PC-9 (cell line): Measurements from ENCODE around the gene ANO9.

Experiments used
- CTCF ChIP-seq: fragments of 200-600 bp; sonication (generic); conservative IDR thresholded peaks from 2 replicates; pipeline ENCODE4 v1.6.1; 2017; ENCODE audit warnings: mixed run types, antibody characterized with exemption, mild to moderate bottlenecking, moderate library complexity
- EZH2 ChIP-seq: fragments of 200-600 bp; sonication (generic); IDR thresholded peaks from 2 replicates; pipeline ENCODE4 v1.8.0; 2017; ENCODE audit warnings: antibody characterized with exemption, low read depth

GRCh38 chr11:382081-382629 lies 59.7 kb downstream of the ANO9 start:
- no peak for TF ChIP-seq CTCF
- no peak for TF ChIP-seq EZH2
